NT2/D1 (cell line): ENCODE measurements around the gene DUSP6.

Experiments used
- DNase-seq: peaks from one replicate; pipeline ENCODE4 v3.0.0-alpha.2; 2011; ENCODE audit warnings: low read depth, low spot score
- H3K27me3 ChIP-seq: 2 replicates; pipeline ENCODE4 v1.6.0; 2011; ENCODE audit warnings: mild to moderate bottlenecking; ENCODE audit not compliant: insufficient read length, insufficient read depth
- H3K36me3 ChIP-seq: 2 replicates; pipeline ENCODE4 v1.6.1; 2011; ENCODE audit warnings: mild to moderate bottlenecking, low read length, mixed read lengths; ENCODE audit not compliant: insufficient read depth, insufficient read length
- H3K4me1 ChIP-seq: 2 replicates; pipeline ENCODE4 v1.5.1; 2011; ENCODE audit not compliant: insufficient read depth, insufficient read length
- H3K4me3 ChIP-seq: 2 replicates; pipeline ENCODE4 v1.5.1; 2011; ENCODE audit warnings: low read depth; ENCODE audit not compliant: insufficient read length
- H3K9ac ChIP-seq: 2 replicates; pipeline ENCODE4 v1.6.0; 2011; ENCODE audit warnings: low read depth; ENCODE audit not compliant: insufficient read length
- H3K9me3 ChIP-seq: 2 replicates; pipeline ENCODE4 v1.5.1; 2011; ENCODE audit warnings: mild to moderate bottlenecking, low read length; ENCODE audit not compliant: insufficient read depth
- SUZ12 ChIP-seq: IDR thresholded peaks from 2 replicates; pipeline ENCODE4 v1.6.1; 2011; ENCODE audit not compliant: insufficient read length, insufficient read depth; ENCODE audit errors: extremely low read depth
- YY1 ChIP-seq: IDR thresholded peaks from 2 replicates; pipeline ENCODE4 v1.6.1; 2011; ENCODE audit not compliant: insufficient read length, insufficient read depth
- ZNF274 ChIP-seq: IDR thresholded peaks from 2 replicates; pipeline ENCODE4 v1.6.1; 2011; ENCODE audit warnings: mild to moderate bottlenecking, low read depth, low read length

The DUSP6 gene

GRCh38 chr12:89333564-89334252 is 18.6 kb downstream of the DUSP6 start:
- DNase-seq: no peak
- Histone ChIP-seq H3K9ac (no peak overlapping the region), H3K4me3 (no peak overlapping the region), H3K4me1 (no peaks in the 10 kb centered on the region), H3K9me3 (peaks cover 13% of the 10 kb centered on the region), H3K36me3 (no peaks in the 10 kb centered on the region), H3K27me3 (peaks cover 15% of the 10 kb centered on the region)
- TF ChIP-seq ZNF274 (no peak), SUZ12 (no peak), YY1 (no peak)

DNA sequence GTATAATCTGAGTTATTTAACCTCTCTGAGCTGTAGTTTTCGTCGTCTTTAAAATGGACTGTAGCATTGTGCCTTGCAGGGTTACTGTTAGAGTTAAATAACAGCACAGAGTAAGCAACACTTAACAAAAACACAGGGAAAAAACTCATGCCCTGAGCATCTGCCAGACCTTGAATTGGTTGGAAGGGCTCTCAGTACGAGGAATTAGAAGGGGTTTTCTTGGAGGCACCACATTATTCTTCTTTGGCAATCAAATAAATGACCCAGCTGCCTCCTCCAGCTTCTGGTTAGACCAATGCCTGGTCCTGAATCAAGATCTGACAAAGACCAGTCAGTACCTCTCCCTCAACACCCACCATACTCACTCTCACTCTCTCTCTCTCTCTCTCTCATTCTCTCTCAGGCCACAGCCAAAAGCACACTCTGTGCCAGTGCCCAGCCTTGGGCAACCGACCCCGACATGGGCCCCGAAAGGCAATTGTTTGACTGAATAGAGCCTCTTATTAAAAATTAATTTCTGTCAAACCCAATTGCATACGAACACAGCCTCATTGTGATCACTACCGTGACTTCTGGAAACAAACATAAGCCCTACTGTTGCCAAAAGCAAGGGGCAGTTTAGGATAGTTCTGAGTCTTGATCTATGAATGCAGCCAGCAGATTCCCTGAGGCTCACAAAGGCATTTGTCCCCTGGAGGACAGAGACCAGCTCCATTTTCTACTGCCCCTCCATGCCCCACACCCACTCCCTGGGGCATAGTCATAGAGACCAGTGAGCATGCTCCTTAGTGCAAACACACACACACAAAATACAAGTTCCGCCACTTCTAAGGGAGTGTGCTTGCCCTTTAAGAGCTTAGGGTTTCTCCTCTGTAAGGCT is 23.9 kb downstream of the DUSP6 start:
- no peak for TF ChIP-seq SUZ12
- TF ChIP-seq YY1: no peak
- no peak for TF ChIP-seq ZNF274

DNA sequence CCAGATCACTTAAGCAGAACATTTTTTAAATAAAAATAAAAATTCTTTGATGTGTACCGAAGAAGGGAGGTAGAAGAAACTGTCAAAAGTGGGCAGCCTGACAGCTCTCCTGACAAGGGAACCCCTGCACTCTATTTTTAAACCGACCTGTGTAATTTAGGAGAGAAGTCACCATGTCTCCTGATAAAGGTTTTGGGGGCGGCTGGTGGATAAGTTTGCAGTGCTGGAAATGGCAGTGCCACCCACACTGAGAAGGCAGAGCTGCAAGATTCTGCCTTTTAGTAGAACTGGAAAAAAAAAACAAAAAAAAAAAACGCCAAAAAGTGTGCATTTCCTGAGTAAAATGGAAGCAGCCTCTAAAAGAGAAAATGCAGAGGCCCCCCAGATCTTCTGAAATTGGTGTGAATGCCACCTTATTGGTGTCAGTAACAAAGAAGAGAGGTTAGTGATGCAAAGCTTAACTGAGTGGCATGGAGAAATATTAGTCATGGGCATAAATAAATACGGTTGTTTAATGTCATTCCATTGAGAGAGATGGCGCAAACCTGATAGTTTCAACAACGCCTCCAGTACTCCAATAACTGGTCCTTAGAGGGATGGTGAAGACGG is 24.7 kb downstream of the DUSP6 start:
- Histone ChIP-seq H3K36me3 (no peaks in the 10 kb centered on the region), H3K27me3 (peaks cover 6% of the 10 kb centered on the region), H3K9ac (no peak overlapping the region), H3K4me1 (no peaks in the 10 kb centered on the region), H3K4me3 (no peak overlapping the region), H3K9me3 (peaks cover 13% of the 10 kb centered on the region)
- TF ChIP-seq YY1: no peak
- TF ChIP-seq ZNF274: no peak
- no peak for TF ChIP-seq SUZ12
- DNase-seq: no peak

More for the DNA sequence above, 23.9 kb downstream of the DUSP6 start:
- peaks cover 13% of the 10 kb centered on the region for H3K9me3 ChIP-seq
- no peaks in the 10 kb centered on the region for H3K36me3 ChIP-seq
- H3K9ac ChIP-seq: no peak overlapping the region
- no peaks in the 10 kb centered on the region for H3K4me1 ChIP-seq
- no peak for DNase-seq
- no peak overlapping the region for H3K4me3 ChIP-seq
- peaks cover 6% of the 10 kb centered on the region for H3K27me3 ChIP-seq

DNA sequence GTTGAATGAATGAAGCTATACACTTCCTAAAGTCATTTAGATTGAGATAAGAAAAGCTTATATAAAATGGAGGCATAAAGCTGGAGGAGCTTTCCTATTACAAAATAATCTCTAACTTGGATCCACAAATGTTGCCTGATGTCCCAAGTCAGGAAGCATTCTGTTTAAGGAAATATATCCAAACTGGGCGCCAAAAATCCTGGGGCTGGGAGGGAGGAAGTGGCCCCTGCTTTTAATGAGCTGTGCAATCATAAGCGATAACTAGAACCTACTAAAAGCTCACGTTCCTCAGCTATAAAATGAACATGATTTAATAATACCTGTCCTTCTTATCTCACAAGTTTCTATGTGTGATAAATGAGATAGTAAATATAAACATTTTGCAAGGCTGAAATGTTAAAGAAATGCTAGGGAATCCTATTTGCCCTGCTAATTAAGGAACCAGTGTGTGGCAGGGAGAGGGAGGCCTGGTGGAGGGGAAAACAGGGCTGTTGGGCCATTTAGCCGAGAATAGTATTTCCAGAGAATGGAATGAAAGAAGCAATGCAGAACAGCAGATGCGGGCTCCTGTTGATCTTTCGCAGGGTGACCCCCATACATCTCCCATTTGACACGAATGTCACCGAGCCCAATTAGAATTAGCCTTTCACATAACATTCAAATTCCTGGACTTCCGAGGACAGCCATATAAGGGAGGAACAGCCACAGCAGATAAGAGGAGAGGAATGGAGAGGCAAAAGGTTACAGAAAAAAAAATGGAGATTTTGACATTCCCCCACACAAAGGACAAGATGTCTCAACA is 25.9 kb downstream of the DUSP6 start:
- H3K4me1 ChIP-seq: no peaks in the 10 kb centered on the region
- peaks cover 11% of the 10 kb centered on the region for H3K27me3 ChIP-seq
- H3K9me3 ChIP-seq: peaks cover 13% of the 10 kb centered on the region
- TF ChIP-seq ZNF274: no peak
- no peak for TF ChIP-seq SUZ12
- TF ChIP-seq YY1: no peak
- DNase-seq: no peak
- H3K36me3 ChIP-seq: no peaks in the 10 kb centered on the region
- no peak overlapping the region for H3K9ac ChIP-seq
- H3K4me3 ChIP-seq: no peak overlapping the region

DNA sequence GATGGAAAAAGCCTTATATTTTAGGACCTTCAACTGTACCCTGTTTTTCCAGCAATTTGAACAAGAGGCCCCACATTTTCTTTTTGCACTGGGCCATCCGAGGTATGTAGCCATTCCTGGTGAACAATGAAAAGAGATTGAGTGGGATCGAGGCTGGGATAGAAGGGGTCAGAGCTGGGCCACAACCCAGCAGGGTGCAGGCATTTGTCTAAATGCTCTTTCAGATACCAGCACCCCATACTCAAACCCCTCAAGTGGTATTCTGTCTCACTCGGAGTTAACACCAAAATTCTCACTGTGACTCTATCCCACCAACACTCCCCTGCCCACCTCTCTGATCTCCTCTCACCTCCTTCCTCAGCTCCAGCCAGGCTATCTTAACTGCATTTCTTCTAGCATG is 26.8 kb downstream of the DUSP6 start:
- H3K4me1 ChIP-seq: no peaks in the 10 kb centered on the region
- H3K4me3 ChIP-seq: no peak overlapping the region
- peaks cover 11% of the 10 kb centered on the region for H3K27me3 ChIP-seq
- TF ChIP-seq SUZ12: no peak
- TF ChIP-seq ZNF274: no peak
- no peaks in the 10 kb centered on the region for H3K36me3 ChIP-seq
- H3K9ac ChIP-seq: no peak overlapping the region
- H3K9me3 ChIP-seq: peaks cover 4% of the 10 kb centered on the region; the same call in 1 of the 2 replicates
- DNase-seq: no peak

- no peaks in the 10 kb centered on the region for H3K4me1 ChIP-seq
- peaks cover 11% of the 10 kb centered on the region for H3K27me3 ChIP-seq
- no peak for TF ChIP-seq YY1
- TF ChIP-seq SUZ12: no peak
- no peak for TF ChIP-seq ZNF274
- no peak overlapping the region for H3K9ac ChIP-seq
- no peak for DNase-seq
- no peaks in the 10 kb centered on the region for H3K36me3 ChIP-seq
- no peaks in the 10 kb centered on the region for H3K9me3 ChIP-seq
- H3K4me3 ChIP-seq: no peak overlapping the region
Measured at GRCh38 chr12:89324437-89324836, 27.9 kb downstream of the DUSP6 start.
